Heart left ventricle (tissue), 13 donors: ENCODE measurements around the gene KRT4.

ENCODE experiments used
- POLR2A ChIP-seq, 2 donors: fragments of 450-650 bp; IDR thresholded peaks; one replicate each; pipeline ENCODE4 v1.6.1; 2017; ENCODE audit warnings: antibody characterized with exemption in 2 of 2, mild to moderate bottlenecking in 2 of 2, moderate library complexity in 2 of 2
- TF ChIP-seq, protein P1 (sequence below), 12 donors: fragments of 200-600 bp; sonication (generic) in 4 of 12; IDR thresholded peaks; one replicate each; pipeline versions ENCODE4 v1.5.0 to v1.8.0; 2018 to 2022; ENCODE audit warnings: antibody characterized with exemption in 12 of 12, mild to moderate bottlenecking in 5 of 12
- donor health status: ischemic (EF 13 %, LVEDD 7.1; RV severe dilation, severe dysfunction).
- donor health status: DM: no; HTN: yes; CAD: no.
- donor health status: DM: no; HTN: no; CAD: no.
- donor health status: ischemic (EF 25% LVEDD 6.9; RV normal size, moderate dysfunction).
- donor health status: ischemic (EF 25% LVEDD 5.7; RV mildly dilated, moderate dysfunction).
- donor health status: ischemic (EF 35%, LVEDD 5.7; RV mildly dilated, moderate dysfunction).
- donor health status: nonischemic (EF 11% LVEDD 7.7; RV severe dilation, severe dysfunction).
- donor health status: DM: yes; HTN: yes; CAD: no.
- donor health status: PGD.
- donor health status: ischemic (EF 29% LVEDD 5.4; RV normal size, mild dysfunction).
- donor health status: nonischemic (EF 23%, LVEDD 6.1; RV moderate dilation, normal function).

DNA sequence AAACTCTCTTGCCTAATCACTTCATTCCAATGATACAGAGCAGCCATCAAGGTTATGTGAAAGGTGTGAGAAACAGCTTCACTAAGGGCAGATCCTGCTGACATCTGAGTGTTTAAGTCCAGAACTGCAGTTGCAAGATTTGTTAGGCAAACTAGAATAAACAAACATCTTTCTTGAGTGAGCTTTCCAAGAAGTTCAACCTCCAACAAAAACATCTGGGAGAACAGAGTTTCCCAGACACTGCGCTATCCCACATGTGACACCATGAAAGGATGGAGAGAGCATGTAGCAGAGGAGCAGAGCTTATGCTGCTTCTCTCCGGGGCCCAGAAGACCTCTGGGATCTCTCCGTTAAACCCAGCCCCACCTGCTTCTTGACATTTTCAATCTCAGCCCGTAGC, 42.4 kb downstream of the KRT4 start:
- TF ChIP-seq, protein P1, sequence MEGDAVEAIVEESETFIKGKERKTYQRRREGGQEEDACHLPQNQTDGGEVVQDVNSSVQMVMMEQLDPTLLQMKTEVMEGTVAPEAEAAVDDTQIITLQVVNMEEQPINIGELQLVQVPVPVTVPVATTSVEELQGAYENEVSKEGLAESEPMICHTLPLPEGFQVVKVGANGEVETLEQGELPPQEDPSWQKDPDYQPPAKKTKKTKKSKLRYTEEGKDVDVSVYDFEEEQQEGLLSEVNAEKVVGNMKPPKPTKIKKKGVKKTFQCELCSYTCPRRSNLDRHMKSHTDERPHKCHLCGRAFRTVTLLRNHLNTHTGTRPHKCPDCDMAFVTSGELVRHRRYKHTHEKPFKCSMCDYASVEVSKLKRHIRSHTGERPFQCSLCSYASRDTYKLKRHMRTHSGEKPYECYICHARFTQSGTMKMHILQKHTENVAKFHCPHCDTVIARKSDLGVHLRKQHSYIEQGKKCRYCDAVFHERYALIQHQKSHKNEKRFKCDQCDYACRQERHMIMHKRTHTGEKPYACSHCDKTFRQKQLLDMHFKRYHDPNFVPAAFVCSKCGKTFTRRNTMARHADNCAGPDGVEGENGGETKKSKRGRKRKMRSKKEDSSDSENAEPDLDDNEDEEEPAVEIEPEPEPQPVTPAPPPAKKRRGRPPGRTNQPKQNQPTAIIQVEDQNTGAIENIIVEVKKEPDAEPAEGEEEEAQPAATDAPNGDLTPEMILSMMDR (IDR thresholded peaks at IDR 0.05), result no peak
- no peak for TF ChIP-seq POLR2A (IDR thresholded peaks at IDR 0.05)
